Loucy (cell line): Measurements from ENCODE around the gene ABHD17A.

Experiments used
- EZH2phosphoT487 ChIP-seq: fragments of 200-600 bp; IDR thresholded peaks from 2 replicates; pipeline ENCODE4 v1.6.1; 2018; ENCODE audit warnings: antibody characterized with exemption, mild to moderate bottlenecking, moderate library complexity, borderline replicate concordance
- TF ChIP-seq, protein P1 (sequence below): fragments of 200-600 bp; sonication (generic); conservative IDR thresholded peaks from 2 replicates; pipeline ENCODE4 v1.5.1; 2014; ENCODE audit warnings: mild to moderate bottlenecking, antibody characterized with exemption, low read length

DNA sequence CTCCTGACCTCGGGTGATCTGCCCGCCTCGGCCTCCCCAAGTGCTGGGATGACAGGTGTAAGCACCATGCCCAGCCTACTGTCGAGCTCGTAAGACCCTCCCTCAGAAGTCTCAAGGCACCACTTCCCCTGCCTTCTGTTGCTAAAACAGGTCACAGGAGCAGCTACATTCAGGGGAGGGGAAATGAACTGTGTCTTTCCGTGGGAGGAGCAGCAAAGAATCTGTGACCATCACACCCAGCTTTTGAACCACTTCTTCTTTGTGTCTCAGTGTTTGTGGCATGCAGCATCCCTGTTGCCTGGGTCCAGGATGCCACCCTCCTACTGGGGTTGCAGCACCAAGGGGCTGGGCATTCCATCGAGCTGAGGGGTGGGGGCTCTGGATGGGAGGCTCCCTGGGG, 47.9 kb upstream of the ABHD17A start:
- TF ChIP-seq, protein P1, sequence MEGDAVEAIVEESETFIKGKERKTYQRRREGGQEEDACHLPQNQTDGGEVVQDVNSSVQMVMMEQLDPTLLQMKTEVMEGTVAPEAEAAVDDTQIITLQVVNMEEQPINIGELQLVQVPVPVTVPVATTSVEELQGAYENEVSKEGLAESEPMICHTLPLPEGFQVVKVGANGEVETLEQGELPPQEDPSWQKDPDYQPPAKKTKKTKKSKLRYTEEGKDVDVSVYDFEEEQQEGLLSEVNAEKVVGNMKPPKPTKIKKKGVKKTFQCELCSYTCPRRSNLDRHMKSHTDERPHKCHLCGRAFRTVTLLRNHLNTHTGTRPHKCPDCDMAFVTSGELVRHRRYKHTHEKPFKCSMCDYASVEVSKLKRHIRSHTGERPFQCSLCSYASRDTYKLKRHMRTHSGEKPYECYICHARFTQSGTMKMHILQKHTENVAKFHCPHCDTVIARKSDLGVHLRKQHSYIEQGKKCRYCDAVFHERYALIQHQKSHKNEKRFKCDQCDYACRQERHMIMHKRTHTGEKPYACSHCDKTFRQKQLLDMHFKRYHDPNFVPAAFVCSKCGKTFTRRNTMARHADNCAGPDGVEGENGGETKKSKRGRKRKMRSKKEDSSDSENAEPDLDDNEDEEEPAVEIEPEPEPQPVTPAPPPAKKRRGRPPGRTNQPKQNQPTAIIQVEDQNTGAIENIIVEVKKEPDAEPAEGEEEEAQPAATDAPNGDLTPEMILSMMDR = no peak
- no peak for TF ChIP-seq EZH2phosphoT487
